ENCODE measurements around the gene SORL1. TPM values are rescaled to one million over a fixed set of nuclear protein-coding genes. Genes with fewer than 3 reads are reported as not detected.

Gene SORL1
- polyA plus RNA-seq, 3 donors: 31.6 to 44.8 (median 37.4) TPM

Other genes starting within 250 kb of the SORL1 start
- 10 to 100 TPM; 51.1 to 57.8 (median 53.6) TPM for gene SC5D, start 159.5 kb upstream of the SORL1 start, polyA plus RNA-seq (ENCODE audit: insufficient read length in 3 of 3)

All from renal pelvis (tissue), 3 donors.